Peyer's patch (tissue), 4 donors: Measurements from ENCODE around the gene SNRNP200. TPM values are rescaled to one million over a fixed set of nuclear protein-coding genes. Genes with fewer than 3 reads are reported as not detected.

Experiments used
- DNase-seq, 3 donors: peaks; one replicate each; pipeline ENCODE4 v3.0.0-alpha.2; 2017 to 2019
- H3K27ac ChIP-seq, 4 donors: fragments of 200-600 bp; sonication (generic); one replicate each; pipeline ENCODE4 v1.5.1; 2016 to 2019
- H3K27me3 ChIP-seq, 2 donors: fragments of 200-600 bp; sonication (generic); one replicate each; pipeline ENCODE4 v1.5.1; 2019
- H3K36me3 ChIP-seq, 3 donors: fragments of 200-600 bp; sonication (generic); one replicate each; pipeline ENCODE4 v1.5.1; 2016 to 2019
- H3K4me1 ChIP-seq, 4 donors: fragments of 200-600 bp; sonication (generic); one replicate each; pipeline ENCODE4 v1.5.1; 2016 to 2019
- H3K4me3 ChIP-seq, 4 donors: fragments of 200-600 bp; sonication (generic); 1 replicate in 3 of 4; 2 replicates in 1 of 4; pipeline ENCODE4 v1.5.1; 2016 to 2019; ENCODE audit warnings: mild to moderate bottlenecking in 1 of 4
- H3K9me3 ChIP-seq, 4 donors: fragments of 200-600 bp; sonication (generic); one replicate each; pipeline ENCODE4 v1.5.1; 2016 to 2019; ENCODE audit warnings: mild to moderate bottlenecking in 1 of 4
- CTCF ChIP-seq, 6 experiments: fragments of 450-650 bp in 4 of 6; fragments of 200-600 bp in 2 of 6; sonication (generic) in 1 of 6; IDR thresholded peaks; one replicate each; pipeline ENCODE4 v1.5.1; 2017 to 2019; ENCODE audit warnings: antibody characterized with exemption in 6 of 6, mild to moderate bottlenecking in 3 of 6, moderate library complexity in 1 of 6
- POLR2A ChIP-seq, 2 donors: fragments of 450-650 bp; IDR thresholded peaks; one replicate each; pipeline ENCODE4 v1.5.1; 2017; ENCODE audit warnings: antibody characterized with exemption in 2 of 2, mild to moderate bottlenecking in 2 of 2, moderate library complexity in 2 of 2
- total RNA-seq, 4 donors: library from RNA; depleted of rRNA; stranded (reverse); fragments of >200 nt; gene quantifications; one replicate each; pipeline ENCODE4 v1.1.0, GENCODE V29; 2016

Gene SNRNP200
- total RNA-seq, 4 donors from 2014 or later, result 96.7 to 189 (median 119) TPM

- no peaks in the 10 kb centered on the region for H3K27me3 ChIP-seq
- no peak overlapping the region for H3K4me3 ChIP-seq
- TF ChIP-seq POLR2A (IDR thresholded peaks at IDR 0.05) (no peak), CTCF (IDR thresholded peaks at IDR 0.05) (no peak)
- peaks cover 0 to 11% (median 0%) of the 10 kb centered on the region in 4 donors for H3K4me1 ChIP-seq
- H3K9me3 ChIP-seq, result no peaks in the 10 kb centered on the region
- H3K36me3 ChIP-seq, result no peaks in the 10 kb centered on the region
- H3K27ac ChIP-seq, result no peak overlapping the region
- DNase-seq, result no peak
Measured at GRCh38 chr2:96345868-96346462, 40.6 kb upstream of the SNRNP200 start.

- TF ChIP-seq CTCF (IDR thresholded peaks at IDR 0.05) (peak in 2 of 6 experiments; percentile 20), POLR2A (IDR thresholded peaks at IDR 0.05) (no peak)
- H3K36me3 ChIP-seq, result no peaks in the 10 kb centered on the region
- no peaks in the 10 kb centered on the region for H3K9me3 ChIP-seq
- H3K27ac ChIP-seq, result peak overlapping the region in 2 of 4 donors; percentile 68 to 71
- no peak overlapping the region for H3K4me3 ChIP-seq
- peaks cover 0 to 11% (median 0%) of the 10 kb centered on the region in 4 donors for H3K4me1 ChIP-seq
- DNase-seq, result no peak
- no peaks in the 10 kb centered on the region for H3K27me3 ChIP-seq
Measured at GRCh38 chr2:96345438-96345837, 40.1 kb upstream of the SNRNP200 start.

DNA sequence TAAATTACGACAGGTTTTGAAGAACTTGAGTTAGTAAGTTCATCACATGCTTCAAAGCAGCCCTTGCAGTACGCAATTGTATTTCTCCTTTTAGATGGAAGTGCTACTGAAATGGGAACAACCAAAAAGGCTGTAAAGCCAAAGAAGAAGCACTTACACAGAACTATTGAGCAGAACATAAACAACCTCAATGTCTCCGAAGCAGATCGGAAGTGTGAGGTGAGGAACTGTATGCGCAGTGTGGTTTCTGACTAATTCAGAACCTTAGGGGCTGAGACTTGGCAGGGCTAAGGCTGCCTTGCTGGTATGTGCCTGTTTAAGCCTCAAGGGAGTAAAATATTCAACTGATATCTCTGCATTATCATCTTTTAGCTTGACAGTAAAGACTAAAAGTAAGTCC lies 38.7 kb upstream of the SNRNP200 start:
- Histone ChIP-seq H3K27ac (peak overlapping the region; percentile 68 to 76 (median 72)), H3K4me3 (no peak overlapping the region), H3K9me3 (no peaks in the 10 kb centered on the region), H3K36me3 (no peaks in the 10 kb centered on the region), H3K4me1 (peaks cover 0 to 11% (median 0%) of the 10 kb centered on the region in 4 donors), H3K27me3 (no peaks in the 10 kb centered on the region)
- DNase-seq, result peak in 2 of 3 donors; percentile 57 to 82
- peak; percentile 17 to 36 for TF ChIP-seq POLR2A (IDR thresholded peaks at IDR 0.05)
- peak in 2 of 6 experiments; percentile 6 to 14 for TF ChIP-seq CTCF (IDR thresholded peaks at IDR 0.05)

DNA sequence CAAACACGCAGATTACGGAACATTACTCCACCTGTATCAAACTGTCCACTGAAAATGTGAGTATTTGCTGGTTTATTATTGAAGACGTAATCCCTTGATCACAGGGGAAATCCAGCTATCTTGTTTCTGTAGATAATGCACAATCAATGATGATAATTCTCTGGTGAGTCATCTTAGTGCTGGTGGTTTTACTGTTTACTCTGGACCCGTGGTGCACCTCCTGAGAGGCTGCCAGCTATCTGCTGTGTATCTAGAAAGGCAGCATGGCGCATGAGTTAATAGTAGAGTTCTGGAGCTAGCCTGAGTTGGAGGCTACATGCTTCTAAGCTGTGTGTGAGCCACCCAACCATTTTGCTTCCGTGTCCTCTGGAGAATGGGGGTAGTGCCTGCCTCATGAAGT lies 36.7 kb upstream of the SNRNP200 start:
- peaks cover 0 to 11% (median 0%) of the 10 kb centered on the region in 4 donors for H3K4me1 ChIP-seq
- H3K27ac ChIP-seq, result peak overlapping the region in 3 of 4 donors; percentile 11 to 71 (median 38)
- no peaks in the 10 kb centered on the region for H3K27me3 ChIP-seq
- no peaks in the 10 kb centered on the region for H3K36me3 ChIP-seq
- TF ChIP-seq CTCF (IDR thresholded peaks at IDR 0.05) (no peak), POLR2A (IDR thresholded peaks at IDR 0.05) (peak in 1 of 2 donors; percentile 20)
- H3K4me3 ChIP-seq, result no peak overlapping the region
- DNase-seq, result peak in 1 of 3 donors; percentile 71
- H3K9me3 ChIP-seq, result no peaks in the 10 kb centered on the region

- TF ChIP-seq CTCF (IDR thresholded peaks at IDR 0.05) (no peak), POLR2A (IDR thresholded peaks at IDR 0.05) (no peak)
- Histone ChIP-seq H3K27ac (peak overlapping the region in 3 of 4 donors; percentile 11 to 71 (median 38)), H3K4me3 (no peak overlapping the region), H3K27me3 (no peaks in the 10 kb centered on the region), H3K4me1 (peaks cover 0 to 11% (median 0%) of the 10 kb centered on the region in 4 donors), H3K9me3 (no peaks in the 10 kb centered on the region), H3K36me3 (no peaks in the 10 kb centered on the region)
- no peak for DNase-seq
Measured at GRCh38 chr2:96341641-96342040, 36.3 kb upstream of the SNRNP200 start.
